ENCODE results near the gene FHDC1.

- TF ChIP-seq TAF1 (IDR thresholded peaks at IDR 0.05; ENCODE audit: low read depth) (no peak), YY1 (IDR thresholded peaks at IDR 0.05; ENCODE audit: low read depth) (no peak), CEBPB (IDR thresholded peaks at IDR 0.05) (no peak), RAD21 (IDR thresholded peaks at IDR 0.05; ENCODE audit: low read depth) (no peak), EP300 (IDR thresholded peaks at IDR 0.05; ENCODE audit: borderline replicate concordance) (no peak), EGR1 (IDR thresholded peaks at IDR 0.05) (no peak), USF1 (IDR thresholded peaks at IDR 0.05) (no peak), ZBTB7A (IDR thresholded peaks at IDR 0.05; ENCODE audit: low read depth) (no peak), MAX (IDR thresholded peaks at IDR 0.05) (no peak)
These were observed 7.8 kb upstream of the FHDC1 start for GRCh38 chr4:152928286-152928685.

Data from Ishikawa (cell line).